ENCODE measurements around the gene CCT7.

Gene CCT7

GRCh38 chr2:73253901-73254300, 19.8 kb downstream of the CCT7 start:
- H4K91ac ChIP-seq (ENCODE audit: low read depth, low read length, poor library complexity): no peak overlapping the region
- H2BK5ac ChIP-seq (ENCODE audit: low read length): no peak overlapping the region
- peaks cover 42 to 77% of the 10 kb centered on the region in 2 donors for H3K36me3 ChIP-seq (replicated peaks in 1 of 2; ENCODE audit: control insufficient read depth in 2 of 2, insufficient read depth in 2 of 2, low read length in 2 of 2)
- no peak overlapping the region for H3K18ac ChIP-seq (ENCODE audit: low read length)
- H4K8ac ChIP-seq (ENCODE audit: low read depth, low read length): no peak overlapping the region
- no peak for DNase-seq (ENCODE audit: low spot score)
- peaks cover 0 to 2% of the 10 kb centered on the region in 2 donors for H3K4me1 ChIP-seq (ENCODE audit: control insufficient read depth in 2 of 2, insufficient read depth in 1 of 2, low read depth in 1 of 2, low read length in 2 of 2)
- H3K4me2 ChIP-seq (ENCODE audit: insufficient read depth, low read length, poor library complexity, severe bottlenecking): no peak overlapping the region
- H3K27me3 ChIP-seq (ENCODE audit: control insufficient read depth in 3 of 3, insufficient read depth in 3 of 3, low read depth in 1 of 3, low read length in 3 of 3): no peaks in the 10 kb centered on the region
- H3K4me3 ChIP-seq (ENCODE audit: low read length in 2 of 2): no peak overlapping the region
- H2BK120ac ChIP-seq (ENCODE audit: low read depth, low read length): no peak overlapping the region
- H2BK15ac ChIP-seq (ENCODE audit: low read length): no peak overlapping the region
- no peak overlapping the region for H3K27ac ChIP-seq (replicated peaks; ENCODE audit: low read length)
- H3K9me3 ChIP-seq (replicated peaks in 1 of 2; ENCODE audit: control insufficient read depth in 2 of 2, insufficient read depth in 1 of 2, low read depth in 1 of 2, low read length in 2 of 2): no peaks in the 10 kb centered on the region
- no peak overlapping the region for H2AFZ ChIP-seq (ENCODE audit: low read length)
- no peak overlapping the region for H3K4ac ChIP-seq (ENCODE audit: low read length)
- H3K14ac ChIP-seq (ENCODE audit: low read length): no peak overlapping the region
- WGBS, 2 donors (ENCODE audit: extremely low coverage in 2 of 2, insufficient read length in 2 of 2, insufficient replicate concordance in 1 of 2): no CpG with 5 or more reads among the region's 3 CpGs
- H2AK5ac ChIP-seq (ENCODE audit: low read depth, low read length): no peak overlapping the region
- H3K9ac ChIP-seq (ENCODE audit: low read depth, low read length, poor library complexity): no peak overlapping the region
- H2BK12ac ChIP-seq (ENCODE audit: low read length): no peak overlapping the region
- H3K23ac ChIP-seq (ENCODE audit: low read depth, low read length, poor library complexity): no peak overlapping the region
- no peaks in the 10 kb centered on the region for H3K79me1 ChIP-seq (ENCODE audit: low read depth, low read length)

- H3K4me2 ChIP-seq (ENCODE audit: insufficient read depth, low read length, poor library complexity, severe bottlenecking): no peak overlapping the region
- no peak overlapping the region for H3K18ac ChIP-seq (ENCODE audit: low read length)
- no peak for DNase-seq (ENCODE audit: low spot score)
- no peak overlapping the region for H2BK12ac ChIP-seq (ENCODE audit: low read length)
- H3K4me3 ChIP-seq (ENCODE audit: low read length in 2 of 2): no peak overlapping the region
- H3K4ac ChIP-seq (ENCODE audit: low read length): no peak overlapping the region
- H2BK120ac ChIP-seq (ENCODE audit: low read depth, low read length): no peak overlapping the region
- H3K27me3 ChIP-seq (ENCODE audit: control insufficient read depth in 3 of 3, insufficient read depth in 3 of 3, low read depth in 1 of 3, low read length in 3 of 3): no peaks in the 10 kb centered on the region
- no peak overlapping the region for H2AK5ac ChIP-seq (ENCODE audit: low read depth, low read length)
- no peak overlapping the region for H3K27ac ChIP-seq (replicated peaks; ENCODE audit: low read length)
- no peak overlapping the region for H2AFZ ChIP-seq (ENCODE audit: low read length)
- no peak overlapping the region for H3K23ac ChIP-seq (ENCODE audit: low read depth, low read length, poor library complexity)
- peaks cover 0 to 2% of the 10 kb centered on the region in 2 donors for H3K4me1 ChIP-seq (ENCODE audit: control insufficient read depth in 2 of 2, insufficient read depth in 1 of 2, low read depth in 1 of 2, low read length in 2 of 2)
- no peak overlapping the region for H2BK15ac ChIP-seq (ENCODE audit: low read length)
- no peak overlapping the region for H4K8ac ChIP-seq (ENCODE audit: low read depth, low read length)
- H4K91ac ChIP-seq (ENCODE audit: low read depth, low read length, poor library complexity): no peak overlapping the region
- H2BK5ac ChIP-seq (ENCODE audit: low read length): no peak overlapping the region
- H3K14ac ChIP-seq (ENCODE audit: low read length): no peak overlapping the region
- no peaks in the 10 kb centered on the region for H3K9me3 ChIP-seq (replicated peaks in 1 of 2; ENCODE audit: control insufficient read depth in 2 of 2, insufficient read depth in 1 of 2, low read depth in 1 of 2, low read length in 2 of 2)
- peaks cover 37 to 71% of the 10 kb centered on the region in 2 donors for H3K36me3 ChIP-seq (replicated peaks in 1 of 2; ENCODE audit: control insufficient read depth in 2 of 2, insufficient read depth in 2 of 2, low read length in 2 of 2)
- WGBS, 2 donors (ENCODE audit: extremely low coverage in 2 of 2, insufficient read length in 2 of 2, insufficient replicate concordance in 1 of 2): no CpG with 5 or more reads among the region's 7 CpGs
- H3K79me1 ChIP-seq (ENCODE audit: low read depth, low read length): no peaks in the 10 kb centered on the region
- H3K9ac ChIP-seq (ENCODE audit: low read depth, low read length, poor library complexity): no peak overlapping the region
These were observed 20.4 kb downstream of the CCT7 start for GRCh38 chr2:73254343-73255006.

DNA sequence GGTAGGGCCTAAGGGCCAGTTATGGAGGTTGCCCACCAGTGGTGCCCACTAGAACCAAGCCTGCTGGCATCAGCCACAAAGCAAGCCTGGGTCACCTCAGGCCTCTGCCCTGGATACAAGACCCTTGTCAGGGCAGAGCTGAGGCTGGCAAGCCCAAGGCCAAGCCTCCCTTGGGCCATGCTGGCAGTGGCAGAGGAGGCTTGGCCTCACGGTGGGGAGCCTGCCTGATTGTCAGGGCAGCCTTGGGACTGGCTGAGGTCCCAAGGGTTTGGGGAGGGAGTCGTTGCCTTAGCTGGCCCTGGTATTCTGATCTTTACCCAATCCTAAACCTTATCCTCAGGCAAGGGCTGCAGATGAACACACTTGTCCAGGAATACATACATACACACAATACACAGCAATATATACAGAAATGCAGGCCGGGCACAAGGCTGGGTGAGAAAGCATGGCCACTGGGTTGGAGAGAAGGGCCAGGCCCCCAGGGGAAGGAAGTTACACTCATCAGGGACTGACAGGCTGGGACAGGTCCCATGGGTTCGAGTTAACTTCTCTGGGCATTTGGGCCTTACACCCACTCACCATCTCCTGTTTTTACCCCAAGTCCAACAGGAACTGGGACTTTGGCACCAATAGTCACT, 21.0 kb downstream of the CCT7 start:
- H3K18ac ChIP-seq (ENCODE audit: low read length): no peak overlapping the region
- no peak overlapping the region for H3K4ac ChIP-seq (ENCODE audit: low read length)
- no CpG with 5 or more reads among the region's 4 CpGs for WGBS, 2 donors (ENCODE audit: extremely low coverage in 2 of 2, insufficient read length in 2 of 2, insufficient replicate concordance in 1 of 2)
- no peak overlapping the region for H3K14ac ChIP-seq (ENCODE audit: low read length)
- no peak overlapping the region for H3K27ac ChIP-seq (replicated peaks; ENCODE audit: low read length)
- no peak overlapping the region for H3K4me3 ChIP-seq (ENCODE audit: low read length in 2 of 2)
- H4K91ac ChIP-seq (ENCODE audit: low read depth, low read length, poor library complexity): no peak overlapping the region
- no peaks in the 10 kb centered on the region for H3K27me3 ChIP-seq (ENCODE audit: control insufficient read depth in 3 of 3, insufficient read depth in 3 of 3, low read depth in 1 of 3, low read length in 3 of 3)
- no peak overlapping the region for H2AFZ ChIP-seq (ENCODE audit: low read length)
- H3K4me2 ChIP-seq (ENCODE audit: insufficient read depth, low read length, poor library complexity, severe bottlenecking): no peak overlapping the region
- H3K9ac ChIP-seq (ENCODE audit: low read depth, low read length, poor library complexity): no peak overlapping the region
- H3K4me1 ChIP-seq (ENCODE audit: control insufficient read depth in 2 of 2, insufficient read depth in 1 of 2, low read depth in 1 of 2, low read length in 2 of 2): peaks cover 0 to 3% of the 10 kb centered on the region in 2 donors
- H2BK120ac ChIP-seq (ENCODE audit: low read depth, low read length): no peak overlapping the region
- peaks cover 33 to 65% of the 10 kb centered on the region in 2 donors for H3K36me3 ChIP-seq (replicated peaks in 1 of 2; ENCODE audit: control insufficient read depth in 2 of 2, insufficient read depth in 2 of 2, low read length in 2 of 2)
- H3K79me1 ChIP-seq (ENCODE audit: low read depth, low read length): no peaks in the 10 kb centered on the region
- H2BK15ac ChIP-seq (ENCODE audit: low read length): no peak overlapping the region
- no peak overlapping the region for H3K23ac ChIP-seq (ENCODE audit: low read depth, low read length, poor library complexity)
- H3K9me3 ChIP-seq (replicated peaks in 1 of 2; ENCODE audit: control insufficient read depth in 2 of 2, insufficient read depth in 1 of 2, low read depth in 1 of 2, low read length in 2 of 2): no peaks in the 10 kb centered on the region
- no peak overlapping the region for H2BK5ac ChIP-seq (ENCODE audit: low read length)
- no peak overlapping the region for H2AK5ac ChIP-seq (ENCODE audit: low read depth, low read length)
- no peak for DNase-seq (ENCODE audit: low spot score)
- no peak overlapping the region for H4K8ac ChIP-seq (ENCODE audit: low read depth, low read length)
- H2BK12ac ChIP-seq (ENCODE audit: low read length): no peak overlapping the region

- Histone ChIP-seq H4K8ac (ENCODE audit: low read depth, low read length) (no peak overlapping the region), H3K79me1 (ENCODE audit: low read depth, low read length) (no peaks in the 10 kb centered on the region), H2BK12ac (ENCODE audit: low read length) (no peak overlapping the region), H3K36me3 (replicated peaks in 1 of 2; ENCODE audit: control insufficient read depth in 2 of 2, insufficient read depth in 2 of 2, low read length in 2 of 2) (peaks cover 24 to 55% of the 10 kb centered on the region in 2 donors), H3K4ac (ENCODE audit: low read length) (no peak overlapping the region), H3K9me3 (replicated peaks in 1 of 2; ENCODE audit: control insufficient read depth in 2 of 2, insufficient read depth in 1 of 2, low read depth in 1 of 2, low read length in 2 of 2) (no peaks in the 10 kb centered on the region), H3K9ac (ENCODE audit: low read depth, low read length, poor library complexity) (no peak overlapping the region), H3K18ac (ENCODE audit: low read length) (no peak overlapping the region), H2AFZ (ENCODE audit: low read length) (no peak overlapping the region), H3K27ac (replicated peaks; ENCODE audit: low read length) (no peak overlapping the region), H3K4me1 (ENCODE audit: control insufficient read depth in 2 of 2, insufficient read depth in 1 of 2, low read depth in 1 of 2, low read length in 2 of 2) (peaks cover 0 to 4% of the 10 kb centered on the region in 2 donors), H3K23ac (ENCODE audit: low read depth, low read length, poor library complexity) (no peak overlapping the region), H2BK120ac (ENCODE audit: low read depth, low read length) (no peak overlapping the region), H2AK5ac (ENCODE audit: low read depth, low read length) (no peak overlapping the region), H2BK5ac (ENCODE audit: low read length) (no peak overlapping the region), H2BK15ac (ENCODE audit: low read length) (no peak overlapping the region), H3K27me3 (ENCODE audit: control insufficient read depth in 3 of 3, insufficient read depth in 3 of 3, low read depth in 1 of 3, low read length in 3 of 3) (no peaks in the 10 kb centered on the region), H3K4me2 (ENCODE audit: insufficient read depth, low read length, poor library complexity, severe bottlenecking) (no peak overlapping the region), H3K14ac (ENCODE audit: low read length) (no peak overlapping the region), H3K4me3 (ENCODE audit: low read length in 2 of 2) (no peak overlapping the region), H4K91ac (ENCODE audit: low read depth, low read length, poor library complexity) (no peak overlapping the region)
- no CpG with 5 or more reads among the region's 5 CpGs for WGBS, 2 donors (ENCODE audit: extremely low coverage in 2 of 2, insufficient read length in 2 of 2, insufficient replicate concordance in 1 of 2)
- no peak for DNase-seq (ENCODE audit: low spot score)
These were observed 22.0 kb downstream of the CCT7 start for GRCh38 chr2:73255907-73256617.

Measured in neuronal stem cell (in vitro differentiated cells).